ENCODE measurements around the gene CHAC2.

DNA sequence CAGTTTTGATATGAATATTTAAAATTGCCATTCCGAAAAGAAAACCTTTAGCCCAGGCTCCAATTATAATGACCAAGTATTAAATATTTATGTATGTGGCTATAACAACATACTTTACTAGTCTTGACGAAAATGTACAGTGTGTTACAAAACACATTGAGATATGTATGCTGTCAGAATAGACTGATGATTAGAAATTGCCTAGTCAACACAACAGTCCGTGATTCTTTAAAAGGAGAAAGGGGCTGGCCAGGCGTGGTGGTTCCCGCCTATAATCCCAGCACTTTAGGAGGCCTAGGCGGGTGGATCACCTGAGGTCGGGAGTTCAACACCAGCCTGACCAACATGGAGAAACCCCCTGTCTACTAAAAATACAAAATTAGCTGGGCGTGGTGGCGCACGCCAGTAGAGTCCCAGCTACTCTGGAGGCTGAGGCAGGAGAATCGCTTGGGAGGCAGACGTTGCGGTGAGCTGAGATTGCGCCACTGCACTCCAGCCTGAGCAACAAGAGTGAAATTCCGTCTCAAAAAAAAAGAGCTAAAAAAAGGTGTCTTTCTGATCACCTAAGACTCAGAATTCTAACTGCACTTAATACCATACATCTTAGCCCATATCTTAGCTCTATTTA is 1.8 kb downstream of the CHAC2 start:
- TF ChIP-seq PHF20 (CRISPR knock-in tag; IDR thresholded peaks at IDR 0.05) (no peak), SNRNP70 (IDR thresholded peaks at IDR 0.05; ENCODE audit: low read depth, low read length) (no peak), ZFAT (CRISPR knock-in tag; conservative IDR thresholded peaks at IDR 0.05) (no peak), IRF2 (CRISPR knock-in tag; IDR thresholded peaks at IDR 0.05) (no peak), ARNT (IDR thresholded peaks at IDR 0.05) (no peak), KDM1A (CRISPR knock-in tag; IDR thresholded peaks at IDR 0.05) (no peak), HMG20B (CRISPR knock-in tag; conservative IDR thresholded peaks at IDR 0.05) (no peak), ZKSCAN5 (CRISPR knock-in tag; IDR thresholded peaks at IDR 0.05) (no peak)
- TF ChIP-seq, protein P1, sequence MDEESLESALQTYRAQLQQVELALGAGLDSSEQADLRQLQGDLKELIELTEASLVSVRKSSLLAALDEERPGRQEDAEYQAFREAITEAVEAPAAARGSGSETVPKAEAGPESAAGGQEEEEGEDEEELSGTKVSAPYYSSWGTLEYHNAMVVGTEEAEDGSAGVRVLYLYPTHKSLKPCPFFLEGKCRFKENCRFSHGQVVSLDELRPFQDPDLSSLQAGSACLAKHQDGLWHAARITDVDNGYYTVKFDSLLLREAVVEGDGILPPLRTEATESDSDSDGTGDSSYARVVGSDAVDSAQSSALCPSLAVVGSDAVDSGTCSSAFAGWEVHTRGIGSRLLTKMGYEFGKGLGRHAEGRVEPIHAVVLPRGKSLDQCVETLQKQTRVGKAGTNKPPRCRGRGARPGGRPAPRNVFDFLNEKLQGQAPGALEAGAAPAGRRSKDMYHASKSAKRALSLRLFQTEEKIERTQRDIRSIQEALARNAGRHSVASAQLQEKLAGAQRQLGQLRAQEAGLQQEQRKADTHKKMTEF (CRISPR knock-in tag; IDR thresholded peaks at IDR 0.05): no peak
- TF ChIP-seq, protein P2, sequence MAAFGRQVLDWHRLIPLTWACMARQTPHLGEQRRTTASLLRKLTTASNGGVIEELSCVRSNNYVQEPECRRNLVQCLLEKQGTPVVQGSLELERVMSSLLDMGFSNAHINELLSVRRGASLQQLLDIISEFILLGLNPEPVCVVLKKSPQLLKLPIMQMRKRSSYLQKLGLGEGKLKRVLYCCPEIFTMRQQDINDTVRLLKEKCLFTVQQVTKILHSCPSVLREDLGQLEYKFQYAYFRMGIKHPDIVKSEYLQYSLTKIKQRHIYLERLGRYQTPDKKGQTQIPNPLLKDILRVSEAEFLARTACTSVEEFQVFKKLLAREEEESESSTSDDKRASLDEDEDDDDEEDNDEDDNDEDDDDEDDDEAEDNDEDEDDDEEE (CRISPR knock-in tag; IDR thresholded peaks at IDR 0.05): no peak
